NK-92 treated with Interleukin-12 subunit alpha and Interleukin-12 subunit beta, amount 100 ng/mL, for 24 hours (cell line): Measurements from ENCODE around the gene LIN54.

Source experiments
- DNase-seq: peaks from one replicate; lab custom pipeline; 2025; lab: John Stamatoyannopoulos, UW

LIN54 gene

GRCh38 chr4:82891707-82892466, 118.7 kb downstream of the LIN54 start:
- no peak for DNase-seq

GRCh38 chr4:82890901-82891706, 119.5 kb downstream of the LIN54 start, which contains the start of gene SEC31A:
TSS of gene SEC31A (minus strand) at chr4:82891153. CDS start at chr4:82881936, 9,217 bp downstream.
- peak; percentile 90 for DNase-seq

- no peak for DNase-seq
Measured at GRCh38 chr4:82890528-82890900, 120.1 kb downstream of the LIN54 start.

- DNase-seq = no peak
Measured at GRCh38 chr4:82889287-82889686, 121.3 kb downstream of the LIN54 start.

GRCh38 chr4:82886147-82886942, 124.3 kb downstream of the LIN54 start:
- DNase-seq = no peak

GRCh38 chr4:82885410-82885809, 125.2 kb downstream of the LIN54 start:
- no peak for DNase-seq
